Prostate gland (tissue), 2 donors: ENCODE data around the gene IGSF1. TPM values are rescaled to one million over a fixed set of nuclear protein-coding genes. Genes with fewer than 3 reads are reported as not detected.

Experiments
- DNase-seq: peaks from one replicate; pipeline ENCODE4 v3.0.0-alpha.2; 2019; ENCODE audit warnings: low spot score
- H3K27ac ChIP-seq, 2 donors: fragments of 200-600 bp; sonication (generic); 2 replicates each; pipeline ENCODE4 v1.5.1; 2017 to 2019
- H3K27me3 ChIP-seq: fragments of 200-600 bp; sonication (generic); replicated peaks from 2 replicates; pipeline ENCODE4 v1.5.1; 2019; ENCODE audit not compliant: insufficient read depth
- H3K36me3 ChIP-seq, 2 donors: fragments of 200-600 bp; sonication (generic); 1 replicate in 1 of 2; 2 replicates in 1 of 2; pipeline versions ENCODE4 v1.5.1 to v1.8.1; 2017 to 2019
- H3K4me1 ChIP-seq: fragments of 200-600 bp; sonication (generic); replicated peaks from 2 replicates; pipeline ENCODE4 v1.5.1; 2019
- H3K4me3 ChIP-seq, 2 donors: fragments of 200-600 bp; sonication (generic); 2 replicates each; pipeline ENCODE4 v1.5.1; 2017 to 2019
- H3K9me3 ChIP-seq: fragments of 200-600 bp; sonication (generic); 2 replicates; pipeline ENCODE4 v1.5.1; 2017
- POLR2A ChIP-seq: fragments of 450-650 bp; IDR thresholded peaks from one replicate; pipeline ENCODE4 v1.6.1; 2016; ENCODE audit warnings: antibody characterized with exemption, mild to moderate bottlenecking
- POLR2AphosphoS5 ChIP-seq: sonication (generic); formaldehyde crosslinking; IDR thresholded peaks from one replicate; pipeline ENCODE4 v1.6.1; 2017; ENCODE audit warnings: antibody characterized with exemption
- WGBS: methylation state at CpG from one replicate; pipeline ENCODE4 v1.1.5; 2018; 5-methylcytosine and 5-hydroxymethylcytosine counted together
- intact Hi-C: fragments of 100-400 bp; cut with DNase I; formaldehyde crosslinking; loops from one replicate; pipeline ENCODE4 v1.14.2; 2022
- total RNA-seq, 2 donors: library from RNA; depleted of rRNA; stranded (reverse); fragments of >200 nt; gene quantifications; one replicate each; pipeline ENCODE4 v1.1.0, GENCODE V29; 2016
- TF ChIP-seq, protein P1 (sequence below), 4 experiments: fragments of 200-600 bp in 2 of 4; fragments of 450-650 bp in 2 of 4; sonication (generic) in 2 of 4; IDR thresholded peaks; 1 replicate in 3 of 4; 2 replicates in 1 of 4; pipeline ENCODE4 v1.5.1; 2016 to 2019; ENCODE audit warnings: antibody characterized with exemption in 4 of 4, mild to moderate bottlenecking in 2 of 4, moderate library complexity in 2 of 4

The IGSF1 gene
- total RNA-seq, 2 donors from 2014 or later: 1.5 to 11.0 TPM

GRCh38 chrX:131322651-131323050 lies 33.5 kb upstream of the IGSF1 start:
- Histone ChIP-seq H3K27me3 (no peaks in the 10 kb centered on the region), H3K9me3 (no peaks in the 10 kb centered on the region), H3K4me3 (no peak overlapping the region), H3K4me1 (no peaks in the 10 kb centered on the region), H3K36me3 (no peaks in the 10 kb centered on the region), H3K27ac (no peak overlapping the region)
- 64% methylated on average over 3 of the region's 3 CpGs for WGBS
- TF ChIP-seq POLR2A: no peak
- TF ChIP-seq, protein P1, sequence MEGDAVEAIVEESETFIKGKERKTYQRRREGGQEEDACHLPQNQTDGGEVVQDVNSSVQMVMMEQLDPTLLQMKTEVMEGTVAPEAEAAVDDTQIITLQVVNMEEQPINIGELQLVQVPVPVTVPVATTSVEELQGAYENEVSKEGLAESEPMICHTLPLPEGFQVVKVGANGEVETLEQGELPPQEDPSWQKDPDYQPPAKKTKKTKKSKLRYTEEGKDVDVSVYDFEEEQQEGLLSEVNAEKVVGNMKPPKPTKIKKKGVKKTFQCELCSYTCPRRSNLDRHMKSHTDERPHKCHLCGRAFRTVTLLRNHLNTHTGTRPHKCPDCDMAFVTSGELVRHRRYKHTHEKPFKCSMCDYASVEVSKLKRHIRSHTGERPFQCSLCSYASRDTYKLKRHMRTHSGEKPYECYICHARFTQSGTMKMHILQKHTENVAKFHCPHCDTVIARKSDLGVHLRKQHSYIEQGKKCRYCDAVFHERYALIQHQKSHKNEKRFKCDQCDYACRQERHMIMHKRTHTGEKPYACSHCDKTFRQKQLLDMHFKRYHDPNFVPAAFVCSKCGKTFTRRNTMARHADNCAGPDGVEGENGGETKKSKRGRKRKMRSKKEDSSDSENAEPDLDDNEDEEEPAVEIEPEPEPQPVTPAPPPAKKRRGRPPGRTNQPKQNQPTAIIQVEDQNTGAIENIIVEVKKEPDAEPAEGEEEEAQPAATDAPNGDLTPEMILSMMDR (IDR thresholded peaks at IDR 0.05): no peak
- intact Hi-C loops: no loop called here
- no peak for DNase-seq

DNA sequence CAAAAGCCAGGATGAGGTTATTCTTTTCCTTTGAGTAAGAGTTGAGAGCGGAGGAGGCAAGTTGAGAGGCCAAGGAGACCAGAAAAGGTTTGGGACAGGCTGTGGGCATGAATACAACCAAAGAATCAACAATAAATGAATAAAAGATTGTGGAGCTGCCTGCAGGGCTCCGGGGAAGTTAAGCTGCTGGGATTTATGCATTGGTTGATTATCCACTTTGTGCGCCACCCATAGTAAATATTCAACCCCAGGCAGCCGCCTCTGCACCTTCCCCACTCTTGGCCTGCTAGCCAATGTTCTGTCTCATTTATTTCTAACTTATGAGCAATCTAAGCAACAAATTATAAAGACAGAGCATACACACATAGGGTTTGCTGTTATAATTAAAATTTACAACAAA lies 28.2 kb upstream of the IGSF1 start:
- WGBS: 72% methylated on average over 4 of the region's 4 CpGs

DNA sequence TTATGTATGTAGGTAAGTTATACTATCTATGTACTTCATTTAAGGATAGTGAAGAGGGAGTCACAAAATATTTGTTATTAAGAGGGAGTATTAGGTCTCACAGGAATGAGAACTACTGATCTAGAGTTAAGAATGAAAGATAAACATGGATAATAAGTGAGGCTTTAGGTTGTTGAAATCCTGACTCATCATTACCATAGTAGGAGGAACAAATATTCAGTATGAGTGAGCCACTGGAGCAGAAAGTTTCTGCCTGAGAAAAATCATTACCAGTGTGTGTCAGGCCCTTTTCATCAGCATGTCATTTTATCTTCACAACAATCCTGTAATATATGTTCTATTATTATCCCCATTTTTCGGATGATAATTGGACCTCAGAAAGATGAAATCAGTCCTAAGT lies 27.2 kb upstream of the IGSF1 start:
- intact Hi-C loops: no loop called here
- H3K4me3 ChIP-seq: no peak overlapping the region
- no peaks in the 10 kb centered on the region for H3K4me1 ChIP-seq
- no peaks in the 10 kb centered on the region for H3K36me3 ChIP-seq
- no peaks in the 10 kb centered on the region for H3K27me3 ChIP-seq
- TF ChIP-seq, protein P1 (IDR thresholded peaks at IDR 0.05): no peak
- TF ChIP-seq POLR2AphosphoS5: no peak
- no peak for TF ChIP-seq POLR2A
- WGBS: 74% methylated on average over 1 of the region's 1 CpG
- no peak overlapping the region for H3K27ac ChIP-seq
- H3K9me3 ChIP-seq: no peaks in the 10 kb centered on the region
- DNase-seq: no peak

More for the DNA sequence above, 28.2 kb upstream of the IGSF1 start:
- Histone ChIP-seq H3K27me3 (no peaks in the 10 kb centered on the region), H3K9me3 (no peaks in the 10 kb centered on the region), H3K36me3 (no peaks in the 10 kb centered on the region), H3K4me3 (no peak overlapping the region), H3K4me1 (no peaks in the 10 kb centered on the region), H3K27ac (no peak overlapping the region)
- intact Hi-C loops: no loop called here
- no peak for TF ChIP-seq POLR2A
- no peak for TF ChIP-seq POLR2AphosphoS5
- TF ChIP-seq, protein P1 (IDR thresholded peaks at IDR 0.05): no peak
- no peak for DNase-seq

- Histone ChIP-seq H3K4me3 (no peak overlapping the region), H3K36me3 (no peaks in the 10 kb centered on the region), H3K27me3 (no peaks in the 10 kb centered on the region), H3K27ac (no peak overlapping the region), H3K9me3 (no peaks in the 10 kb centered on the region), H3K4me1 (no peaks in the 10 kb centered on the region)
- intact Hi-C loops: no loop called here
- DNase-seq: no peak
- TF ChIP-seq, protein P1 (IDR thresholded peaks at IDR 0.05): no peak
- TF ChIP-seq POLR2AphosphoS5 (no peak), POLR2A (no peak)
These were observed 19.9 kb upstream of the IGSF1 start for GRCh38 chrX:131308980-131309379.

- Histone ChIP-seq H3K4me3 (no peak overlapping the region), H3K27me3 (no peaks in the 10 kb centered on the region), H3K9me3 (no peaks in the 10 kb centered on the region), H3K36me3 (no peaks in the 10 kb centered on the region), H3K27ac (no peak overlapping the region), H3K4me1 (no peaks in the 10 kb centered on the region)
- TF ChIP-seq, protein P1 (IDR thresholded peaks at IDR 0.05): no peak
- TF ChIP-seq POLR2AphosphoS5: no peak
- no peak for TF ChIP-seq POLR2A
- intact Hi-C loops: no loop called here
- no peak for DNase-seq
- 7% methylated on average over 1 of the region's 1 CpG for WGBS
These were observed 17.5 kb upstream of the IGSF1 start for GRCh38 chrX:131306601-131307000.
